HG02973 (cell line): Measurements from ENCODE around the gene EFCAB8.
"Not testable (repeated sequence)": the region's sequence is repeated elsewhere in the genome, so short reads cannot be mapped to it uniquely, and the experiment has no call there.

Experiments
- ATAC-seq: cut with Tn5 transposase; IDR thresholded peaks from one replicate; pipeline ENCODE4 v1.9.1; 2021; ENCODE audit warnings: moderate library complexity; ENCODE audit not compliant: unreplicated experiment

EFCAB8 gene

DNA sequence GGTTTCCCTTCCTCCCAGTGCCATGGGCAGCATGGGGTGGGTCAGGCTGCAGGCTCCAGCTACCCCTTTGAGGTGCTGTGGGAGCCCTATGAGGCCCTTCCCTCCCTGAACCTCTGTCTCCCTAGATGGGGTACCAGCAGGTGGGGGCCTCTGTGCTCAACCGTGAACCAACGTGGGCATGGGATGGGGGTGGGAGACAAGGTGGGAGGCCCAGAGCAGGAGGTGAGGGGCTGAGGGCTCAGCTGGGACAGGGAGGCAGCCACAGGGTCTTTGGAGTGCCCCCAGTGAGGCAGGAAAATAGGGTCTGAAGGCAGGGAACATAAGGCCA lies 112.2 kb downstream of the EFCAB8 start:
- ATAC-seq: no peak

- ATAC-seq: peak; percentile 26
These were observed 113.0 kb downstream of the EFCAB8 start for GRCh38 chr20:32971703-32972161.

GRCh38 chr20:32972181-32973076 lies 113.7 kb downstream of the EFCAB8 start:
- peak; percentile 73 for ATAC-seq

GRCh38 chr20:32973077-32973717 lies 114.5 kb downstream of the EFCAB8 start:
- no peak for ATAC-seq

- not testable (repeated sequence) for ATAC-seq
These were observed 115.7 kb downstream of the EFCAB8 start for GRCh38 chr20:32974204-32975064.

DNA sequence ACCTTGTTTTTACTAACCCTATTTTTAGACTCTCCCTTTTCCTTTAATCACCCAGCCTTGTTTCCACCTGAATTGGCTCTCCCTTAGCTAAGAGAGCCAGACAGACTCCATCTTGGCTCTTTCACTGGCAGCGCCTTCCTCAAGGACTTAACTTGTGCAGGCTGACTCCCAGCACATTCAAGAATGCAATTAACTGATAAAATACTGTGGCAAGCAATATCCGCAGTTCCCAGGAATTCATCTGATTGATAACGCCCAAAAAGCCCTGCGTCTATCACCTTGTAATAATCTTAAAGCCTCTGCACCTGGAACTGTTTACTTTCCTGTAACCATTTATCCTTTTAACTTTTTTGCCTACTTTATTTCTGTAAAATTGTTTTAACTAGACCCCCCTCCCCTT lies 116.4 kb downstream of the EFCAB8 start:
- ATAC-seq: not testable (repeated sequence)

DNA sequence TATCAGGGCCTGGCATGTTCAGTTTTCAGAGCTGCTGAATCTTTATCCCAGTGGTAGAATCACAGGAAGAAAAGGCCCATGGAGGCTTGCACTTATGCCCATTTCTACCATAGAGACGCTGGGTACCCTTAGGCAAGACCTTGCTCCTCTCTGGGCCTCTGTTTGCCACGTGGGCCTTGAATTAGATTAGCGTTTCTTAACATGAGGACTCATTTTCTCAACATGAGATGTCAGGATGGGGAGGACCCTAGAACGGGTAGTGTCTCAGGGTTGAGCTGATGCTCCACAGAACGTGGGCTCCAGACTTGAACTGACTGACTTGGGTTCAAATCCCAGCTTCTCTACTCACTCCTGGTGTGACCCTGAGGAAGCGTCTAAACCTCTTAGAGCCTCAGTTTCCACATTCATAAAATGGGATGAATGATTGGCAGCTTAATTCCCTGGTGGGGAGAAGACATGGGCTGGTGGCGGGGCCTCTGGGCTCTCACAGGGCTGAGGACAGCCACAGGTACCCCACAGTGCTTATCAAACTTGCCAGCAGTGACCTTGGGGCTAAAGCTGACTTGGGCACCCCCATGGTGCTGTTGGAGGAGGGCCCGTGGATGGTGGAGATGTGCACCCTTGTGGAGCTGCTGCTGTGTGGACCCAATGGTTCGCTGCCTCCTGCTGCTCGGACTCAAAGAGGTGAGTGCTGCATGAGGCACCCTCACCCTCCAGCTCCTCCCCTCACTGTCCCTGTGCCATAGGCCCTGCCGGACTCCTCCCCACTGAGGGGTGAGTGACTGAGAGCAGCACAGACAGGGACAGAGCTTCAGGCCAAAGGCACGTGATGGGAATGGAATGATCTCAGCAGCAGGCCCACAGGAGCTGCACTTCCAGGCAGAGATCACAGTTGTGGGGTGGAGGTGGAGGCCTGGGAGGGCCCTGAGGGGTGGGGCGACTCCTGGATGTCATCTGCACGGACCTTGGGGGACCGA lies 117.3 kb downstream of the EFCAB8 start:
- no peak for ATAC-seq

GRCh38 chr20:32976746-32977145 lies 118.0 kb downstream of the EFCAB8 start:
- ATAC-seq: no peak

- ATAC-seq: no peak
These were observed 118.7 kb downstream of the EFCAB8 start for GRCh38 chr20:32977281-32978008.

DNA sequence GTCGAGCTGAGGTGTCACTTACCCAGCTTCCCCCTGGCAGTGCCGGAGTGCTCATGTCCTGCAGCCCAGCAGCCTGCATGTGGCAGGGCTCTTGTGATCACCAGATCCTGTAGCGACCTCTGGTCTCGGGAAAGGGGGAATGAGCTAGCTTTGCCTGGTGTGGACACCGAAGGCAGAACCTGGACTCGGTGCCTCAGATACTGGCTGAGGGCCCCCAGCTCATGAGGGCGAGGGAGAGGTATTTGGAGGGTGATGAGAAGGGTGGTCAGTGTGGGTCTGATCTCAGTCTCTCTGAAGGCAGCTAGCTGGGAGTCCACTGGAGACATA lies 119.2 kb downstream of the EFCAB8 start:
- ATAC-seq: no peak

DNA sequence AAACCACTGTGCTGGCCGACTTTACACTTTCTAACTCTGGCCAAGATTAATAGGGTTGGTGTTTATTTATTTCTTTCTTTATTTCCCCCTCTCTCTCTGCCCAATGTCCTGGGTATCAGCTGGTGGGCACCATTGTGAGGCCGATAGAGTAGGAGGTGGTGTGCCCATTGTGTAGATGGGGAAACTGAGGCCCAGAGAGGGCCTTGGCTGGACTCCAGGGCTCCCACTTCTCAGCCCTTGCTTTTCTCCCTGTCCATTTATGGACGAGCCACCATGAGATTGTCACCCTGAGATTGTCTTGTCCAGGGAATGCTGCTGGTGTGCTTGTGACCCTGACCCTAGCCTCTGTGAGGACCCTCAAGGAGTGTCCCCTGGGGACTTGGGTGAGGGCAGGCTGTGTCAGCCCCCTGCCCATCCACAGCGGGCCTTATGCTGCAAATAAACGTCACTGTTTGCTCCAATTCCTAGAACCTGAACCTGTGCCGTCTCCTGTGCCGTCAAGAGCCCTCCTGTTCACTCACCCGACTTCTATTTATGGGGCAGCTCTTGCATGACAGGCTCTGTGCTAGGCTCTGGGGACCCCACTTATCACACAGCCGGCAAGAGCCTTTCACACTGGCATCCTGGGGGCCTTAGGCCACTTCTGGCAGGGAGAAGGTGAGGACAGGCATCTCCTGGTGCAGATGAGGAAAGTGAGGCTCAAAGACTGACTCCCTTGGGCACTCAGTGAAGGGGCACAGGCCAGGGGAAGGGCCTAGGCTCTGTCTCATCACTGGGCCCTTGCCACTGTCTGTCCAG lies 120.7 kb downstream of the EFCAB8 start:
- ATAC-seq: no peak

DNA sequence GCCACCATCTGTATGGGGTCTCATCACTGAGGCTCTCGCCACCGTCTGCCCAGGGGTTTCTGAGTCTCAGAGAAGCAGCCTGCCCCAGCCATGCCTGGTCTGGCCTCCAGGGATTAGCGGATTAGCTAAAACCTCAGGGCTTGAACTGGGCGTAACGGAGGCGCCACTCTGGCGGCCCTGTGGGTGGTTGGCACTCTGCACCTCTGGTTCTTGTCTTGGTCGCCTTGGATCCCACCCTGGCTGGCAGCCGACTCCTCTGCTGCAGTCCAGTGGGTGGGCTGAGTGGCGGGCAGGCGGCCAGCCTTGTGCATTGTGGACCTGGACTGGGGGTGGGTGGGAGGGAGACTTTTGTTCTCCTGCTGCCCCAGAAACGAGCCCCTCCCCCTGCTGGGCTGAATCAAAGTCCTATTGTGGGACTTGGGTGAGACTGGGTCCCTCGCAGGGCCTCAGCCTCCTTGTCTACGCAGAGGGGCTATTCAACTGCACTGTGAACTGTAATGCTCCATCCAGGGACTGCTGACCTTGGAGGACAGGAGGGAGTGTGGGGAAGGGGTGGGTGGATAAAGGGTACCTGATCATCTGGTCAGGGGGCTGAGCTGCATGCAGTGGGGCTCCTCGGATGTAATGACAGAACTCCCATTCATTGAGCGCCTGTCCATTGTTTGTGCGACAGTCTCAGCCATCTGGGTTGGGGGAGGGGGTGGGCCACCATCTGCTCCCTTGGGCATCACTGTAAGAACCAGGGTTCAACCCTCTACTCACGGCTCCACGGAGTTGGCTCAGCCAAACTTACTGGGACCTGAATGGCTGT lies 121.6 kb downstream of the EFCAB8 start:
- ATAC-seq: no peak

GRCh38 chr20:32980990-32981389 lies 122.3 kb downstream of the EFCAB8 start:
- no peak for ATAC-seq

DNA sequence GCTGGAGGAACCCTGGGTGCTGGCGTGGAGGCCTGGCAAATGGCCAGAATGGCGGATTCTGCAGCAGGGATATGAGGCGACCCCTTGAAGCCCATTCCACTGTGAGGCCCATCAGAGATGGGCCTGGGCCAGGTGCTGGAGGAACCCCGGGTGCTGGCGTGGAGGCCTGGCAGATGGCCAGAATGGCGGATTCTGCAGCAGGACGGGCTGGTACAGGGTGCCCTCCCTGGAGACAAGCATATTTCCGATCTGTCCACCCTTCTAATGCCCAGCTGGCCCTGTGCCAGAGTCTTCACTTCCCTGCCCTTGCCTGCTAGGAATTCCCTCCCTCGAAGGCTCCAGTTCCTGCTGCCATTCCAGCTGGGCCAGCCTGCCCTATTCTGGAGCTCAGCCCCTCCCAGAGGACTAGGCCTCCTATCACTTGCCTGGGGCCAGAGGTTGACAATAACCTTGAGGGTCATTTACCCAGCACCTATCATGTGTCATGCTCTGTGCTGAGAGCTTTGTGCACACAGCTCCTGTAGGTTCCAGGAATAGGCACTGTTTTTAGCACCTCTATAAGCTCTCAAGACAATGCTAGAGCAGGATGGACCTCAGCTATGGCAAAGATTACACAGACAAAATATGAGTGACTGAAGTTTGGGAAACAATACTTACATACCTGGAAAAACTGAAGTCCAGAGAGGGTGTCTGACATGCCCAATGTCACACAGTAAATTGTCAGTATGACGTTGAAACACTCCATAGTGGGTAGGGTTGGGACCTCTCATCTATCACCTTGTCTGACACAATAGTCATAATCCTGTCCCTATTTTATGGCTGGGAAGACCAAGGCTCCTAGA lies 124.1 kb downstream of the EFCAB8 start:
- ATAC-seq: no peak

- ATAC-seq: no peak
These were observed 124.9 kb downstream of the EFCAB8 start for GRCh38 chr20:32983459-32984112.

DNA sequence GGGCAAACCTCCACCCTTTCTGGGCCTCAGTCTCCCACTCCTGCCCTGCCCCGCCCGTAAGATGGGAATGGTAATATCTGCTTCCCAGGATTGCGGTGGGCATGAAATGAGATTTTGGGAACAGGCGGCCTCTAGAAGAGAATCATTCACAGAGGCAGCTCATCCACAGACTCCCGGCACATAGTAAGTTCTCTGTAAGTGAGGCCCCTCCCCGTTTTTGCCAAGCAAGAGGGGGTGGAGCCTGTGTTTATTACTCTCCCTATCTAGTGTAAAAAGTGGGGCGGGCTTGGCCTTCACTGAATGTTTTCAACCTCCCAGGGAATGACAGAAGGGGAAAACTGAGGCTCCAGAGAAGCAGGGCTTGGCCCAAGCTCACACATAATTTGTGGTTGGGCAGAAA lies 125.5 kb downstream of the EFCAB8 start:
- no peak for ATAC-seq
